HAP-1 (cell line): Measurements from ENCODE around the gene CD177.
"Not testable (repeated sequence)": the region's sequence is repeated elsewhere in the genome, so short reads cannot be mapped to it uniquely, and the experiment has no call there.

Source experiments
- DNase-seq, 2 experiments: peaks; one replicate each; pipeline ENCODE4 v3.0.0-alpha.2; 2016 to 2020; ENCODE audit warnings: low spot score in 2 of 2
- H3K27me3 ChIP-seq: fragments of 250-450 bp; sonication (Bioruptor Pico); 2 replicates; pipeline ENCODE4 v1.5.1; 2020; ENCODE audit warnings: low read depth, mild to moderate bottlenecking, moderate library complexity
- H3K36me3 ChIP-seq: fragments of 250-450 bp; sonication (Bioruptor Pico); replicated peaks from 2 replicates; pipeline ENCODE4 v1.5.1; 2020; ENCODE audit warnings: mild to moderate bottlenecking
- H3K4me1 ChIP-seq: fragments of 250-450 bp; sonication (Bioruptor Pico); 2 replicates; pipeline ENCODE4 v1.5.1; 2020; ENCODE audit warnings: mild to moderate bottlenecking
- H3K4me3 ChIP-seq: fragments of 250-450 bp; sonication (Bioruptor Pico); 2 replicates; pipeline ENCODE4 v1.5.1; 2020; ENCODE audit warnings: mild to moderate bottlenecking, moderate library complexity
- H3K9me3 ChIP-seq: fragments of 250-450 bp; sonication (Bioruptor Pico); 2 replicates; pipeline ENCODE4 v1.5.1; 2020; ENCODE audit warnings: mild to moderate bottlenecking, moderate library complexity
- in situ Hi-C: fragments of 300-500 bp; cut with MboI; formaldehyde crosslinking; loops from 3 replicates; pipeline ENCODE4 v1.14.3; 2020; ENCODE audit warnings: low sequenced_read_pairs, inconsistent platforms, mixed read lengths

CD177 gene

GRCh38 chr19:43380008-43380407, 26.5 kb downstream of the CD177 start:
- no peak for DNase-seq
- Histone ChIP-seq H3K9me3 (no peaks in the 10 kb centered on the region), H3K27me3 (peaks cover 4% of the 10 kb centered on the region; the same call in 1 of the 2 replicates), H3K4me3 (no peak overlapping the region), H3K36me3 (no peaks in the 10 kb centered on the region), H3K4me1 (no peaks in the 10 kb centered on the region)
- in situ Hi-C loops, result no loop called here

GRCh38 chr19:43380771-43381386, 27.4 kb downstream of the CD177 start:
- H3K4me1 ChIP-seq, result no peaks in the 10 kb centered on the region
- peaks cover 4% of the 10 kb centered on the region; the same call in 1 of the 2 replicates for H3K27me3 ChIP-seq
- no peak for DNase-seq
- H3K9me3 ChIP-seq, result no peaks in the 10 kb centered on the region
- no peaks in the 10 kb centered on the region for H3K36me3 ChIP-seq
- in situ Hi-C loops, result no loop called here
- no peak overlapping the region for H3K4me3 ChIP-seq

- H3K36me3 ChIP-seq, DNase-seq, H3K4me3 ChIP-seq, H3K4me1 ChIP-seq, in situ Hi-C loops, H3K9me3 ChIP-seq, H3K27me3 ChIP-seq: not testable (repeated sequence)
These were observed 29.2 kb downstream of the CD177 start for GRCh38 chr19:43382586-43383216.

- H3K9me3 ChIP-seq, H3K4me1 ChIP-seq, DNase-seq, H3K36me3 ChIP-seq, in situ Hi-C loops, H3K27me3 ChIP-seq, H3K4me3 ChIP-seq: not testable (repeated sequence)
These were observed 29.8 kb downstream of the CD177 start for GRCh38 chr19:43383254-43383653.

- H3K4me1 ChIP-seq, H3K4me3 ChIP-seq, H3K27me3 ChIP-seq, in situ Hi-C loops, H3K9me3 ChIP-seq, DNase-seq, H3K36me3 ChIP-seq: not testable (repeated sequence)
These were observed 30.3 kb downstream of the CD177 start for GRCh38 chr19:43383759-43384158.

- H3K9me3 ChIP-seq, H3K27me3 ChIP-seq, H3K4me1 ChIP-seq, in situ Hi-C loops, H3K36me3 ChIP-seq, H3K4me3 ChIP-seq: not testable (repeated sequence)
- DNase-seq, result peak; percentile 82 to 93
These were observed 37.5 kb downstream of the CD177 start for GRCh38 chr19:43390903-43391551.

GRCh38 chr19:43391552-43391935, 38.1 kb downstream of the CD177 start:
- H3K36me3 ChIP-seq, H3K4me3 ChIP-seq, H3K4me1 ChIP-seq, H3K27me3 ChIP-seq, H3K9me3 ChIP-seq, in situ Hi-C loops: not testable (repeated sequence)
- DNase-seq, result peak in 1 of 2 experiments; percentile 27

GRCh38 chr19:43393501-43393900, 40.0 kb downstream of the CD177 start:
- H3K4me3 ChIP-seq, in situ Hi-C loops, H3K36me3 ChIP-seq, DNase-seq, H3K9me3 ChIP-seq, H3K4me1 ChIP-seq, H3K27me3 ChIP-seq: not testable (repeated sequence)

GRCh38 chr19:43395561-43395960, 42.1 kb downstream of the CD177 start:
- no peak for DNase-seq
- no peaks in the 10 kb centered on the region for H3K36me3 ChIP-seq
- H3K9me3 ChIP-seq, result no peaks in the 10 kb centered on the region
- no peaks in the 10 kb centered on the region for H3K27me3 ChIP-seq
- peaks cover 10% of the 10 kb centered on the region for H3K4me1 ChIP-seq
- in situ Hi-C loops, result no loop called here
- no peak overlapping the region for H3K4me3 ChIP-seq

- no peak for DNase-seq
- in situ Hi-C loops, result no loop called here
- no peak overlapping the region for H3K4me3 ChIP-seq
- no peaks in the 10 kb centered on the region for H3K36me3 ChIP-seq
- no peaks in the 10 kb centered on the region for H3K9me3 ChIP-seq
- no peaks in the 10 kb centered on the region for H3K27me3 ChIP-seq
- no peaks in the 10 kb centered on the region for H3K4me1 ChIP-seq
These were observed 52.8 kb downstream of the CD177 start for GRCh38 chr19:43406297-43406696.

- no peaks in the 10 kb centered on the region for H3K4me1 ChIP-seq
- H3K27me3 ChIP-seq, result no peaks in the 10 kb centered on the region
- no peaks in the 10 kb centered on the region for H3K9me3 ChIP-seq
- H3K4me3 ChIP-seq, result no peak overlapping the region
- in situ Hi-C loops, result no loop called here
- DNase-seq, result no peak
- H3K36me3 ChIP-seq, result no peaks in the 10 kb centered on the region
These were observed 54.0 kb downstream of the CD177 start for GRCh38 chr19:43407416-43408005.

- no peak for DNase-seq
- H3K4me1 ChIP-seq, result no peaks in the 10 kb centered on the region
- H3K36me3 ChIP-seq, result no peaks in the 10 kb centered on the region
- no peaks in the 10 kb centered on the region for H3K27me3 ChIP-seq
- H3K9me3 ChIP-seq, result peaks cover 1% of the 10 kb centered on the region; the same call in 1 of the 2 replicates
- H3K4me3 ChIP-seq, result no peak overlapping the region
- in situ Hi-C loops, result no loop called here
These were observed 54.6 kb downstream of the CD177 start for GRCh38 chr19:43408043-43408442.

GRCh38 chr19:43409415-43409814, 55.9 kb downstream of the CD177 start:
- no peaks in the 10 kb centered on the region for H3K4me1 ChIP-seq
- peaks cover 2% of the 10 kb centered on the region; the same call in 1 of the 2 replicates for H3K9me3 ChIP-seq
- H3K4me3 ChIP-seq, result no peak overlapping the region
- in situ Hi-C loops, result no loop called here
- no peak for DNase-seq
- no peaks in the 10 kb centered on the region for H3K36me3 ChIP-seq
- no peaks in the 10 kb centered on the region for H3K27me3 ChIP-seq

- Histone ChIP-seq H3K27me3 (no peaks in the 10 kb centered on the region), H3K9me3 (peaks cover 2% of the 10 kb centered on the region; the same call in 1 of the 2 replicates)
- in situ Hi-C loops, result no loop called here
These were observed 59.0 kb downstream of the CD177 start for GRCh38 chr19:43412441-43412840.

More at GRCh38 chr19:43412441-43412840, 59.0 kb downstream of the CD177 start:
- H3K36me3 ChIP-seq, result no peaks in the 10 kb centered on the region
- no peaks in the 10 kb centered on the region for H3K4me1 ChIP-seq
- DNase-seq, result no peak
- H3K4me3 ChIP-seq, result no peak overlapping the region
